NCI-H748 treated with DMSO at 0.1 percent for 48 hours (cell line): ENCODE results near the gene ZNF25.
"Not testable (repeated sequence)": the region's sequence is repeated elsewhere in the genome, so short reads cannot be mapped to it uniquely, and the experiment has no call there.

Experiments used
- DNase-seq: peaks from one replicate; lab custom pipeline; 2025; lab: John Stamatoyannopoulos, UW

Gene ZNF25

GRCh38 chr10:37947526-37947925 is 28.9 kb downstream of the ZNF25 start:
- DNase-seq: no peak

DNA sequence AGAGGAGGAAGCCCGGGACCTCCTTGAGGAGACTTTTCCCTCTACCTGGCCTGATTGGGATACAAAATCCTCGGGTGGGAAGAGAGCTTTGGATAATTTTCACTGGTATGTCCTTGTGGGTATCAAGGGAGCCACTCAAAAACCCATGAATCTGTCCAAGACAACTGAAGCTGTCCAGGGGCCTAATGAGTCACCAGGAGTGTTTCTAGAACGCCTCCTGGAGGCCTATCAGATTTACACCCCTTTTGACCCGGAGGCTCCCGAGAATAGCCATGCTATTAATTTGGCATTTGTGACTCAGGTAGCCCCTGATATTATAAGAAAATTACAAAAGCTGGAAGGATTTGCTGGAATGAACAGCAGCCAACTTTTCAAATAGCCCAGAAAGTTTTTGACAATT is 38.6 kb downstream of the ZNF25 start:
- DNase-seq: no peak

DNA sequence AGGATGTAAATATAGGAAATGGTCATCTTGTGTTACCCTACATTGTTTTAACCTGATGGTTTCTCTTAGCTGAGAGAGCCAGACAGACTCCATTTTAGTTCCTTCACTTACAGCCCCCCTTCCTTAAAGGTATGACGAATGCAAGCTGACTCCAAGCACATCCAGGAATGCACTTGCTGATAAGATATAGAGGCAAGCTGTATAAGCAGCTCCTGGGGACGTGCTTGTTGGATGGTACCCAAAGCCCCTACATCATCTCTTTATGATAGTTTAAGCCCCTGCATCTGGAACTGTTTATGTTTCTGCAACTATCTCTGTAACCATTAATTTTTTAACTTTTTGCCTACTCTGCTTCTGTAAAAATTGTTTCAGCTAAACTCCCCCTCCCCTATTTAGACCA is 41.7 kb downstream of the ZNF25 start:
- no peak for DNase-seq

DNA sequence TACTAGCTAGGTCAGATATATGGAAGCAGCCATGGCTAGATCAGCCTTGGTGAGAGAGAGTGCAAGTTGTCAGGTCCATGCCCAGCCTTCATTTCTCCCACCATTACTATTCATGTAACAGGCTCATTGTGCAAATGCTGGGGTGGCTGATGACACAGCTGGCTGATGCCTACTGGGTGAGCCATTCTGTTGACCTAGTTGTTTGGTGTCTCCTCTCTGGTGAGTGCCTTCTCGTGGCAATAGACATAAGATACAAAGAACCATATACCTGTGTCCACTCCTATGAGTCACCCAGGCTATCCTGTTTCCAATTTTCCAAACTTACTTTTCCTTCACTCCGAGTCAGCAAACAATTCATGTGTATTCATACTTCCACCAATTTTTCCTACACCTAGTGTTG is 46.0 kb downstream of the ZNF25 start:
- DNase-seq: no peak

DNA sequence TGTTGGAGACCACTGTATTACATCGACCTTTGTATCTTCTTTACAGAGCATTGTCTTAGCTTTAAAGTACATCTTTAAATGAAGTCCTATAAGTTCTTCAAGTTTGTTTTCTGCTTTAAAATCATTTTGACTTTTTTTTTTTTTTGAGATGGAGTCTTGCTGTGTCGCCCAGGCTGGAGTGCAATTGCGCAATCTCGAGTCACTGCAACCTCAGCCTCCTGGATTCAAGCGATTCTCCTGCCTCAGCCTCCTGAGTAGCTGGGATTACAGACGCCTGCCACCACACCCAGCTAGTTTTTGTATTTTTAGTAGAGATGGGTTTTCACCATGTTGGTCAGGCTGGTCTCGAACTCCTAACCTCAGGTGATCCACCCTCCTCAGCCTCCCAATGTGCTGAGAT is 68.3 kb downstream of the ZNF25 start:
- not testable (repeated sequence) for DNase-seq

DNA sequence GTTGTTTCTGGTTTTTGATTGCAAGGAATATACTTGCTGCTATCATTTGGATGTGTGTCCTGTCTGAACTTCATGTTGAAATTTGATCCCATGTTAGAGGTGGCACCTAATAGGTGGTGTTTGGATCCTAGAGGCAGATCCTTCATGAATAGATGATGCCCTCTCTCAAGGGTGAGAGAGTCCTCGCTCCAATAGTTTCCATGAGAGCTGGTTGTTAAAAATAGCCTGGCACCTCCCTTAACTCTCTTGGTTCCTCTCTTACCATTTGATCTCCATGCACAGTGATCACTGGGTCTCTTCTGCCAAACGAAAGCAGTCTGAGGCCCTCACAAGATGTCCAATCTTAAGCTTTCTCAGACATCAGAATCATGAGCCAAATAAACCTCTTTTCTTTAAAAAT is 70.1 kb downstream of the ZNF25 start:
- no peak for DNase-seq
